GM21390 (cell line): Measurements from ENCODE around the gene PRKCSH.
"Not testable (repeated sequence)": the region's sequence is repeated elsewhere in the genome, so short reads cannot be mapped to it uniquely, and the experiment has no call there.

ENCODE experiments used
- ATAC-seq: cut with Tn5 transposase; IDR thresholded peaks from one replicate; pipeline ENCODE4 v1.9.1; 2021; ENCODE audit not compliant: unreplicated experiment

Gene PRKCSH

DNA sequence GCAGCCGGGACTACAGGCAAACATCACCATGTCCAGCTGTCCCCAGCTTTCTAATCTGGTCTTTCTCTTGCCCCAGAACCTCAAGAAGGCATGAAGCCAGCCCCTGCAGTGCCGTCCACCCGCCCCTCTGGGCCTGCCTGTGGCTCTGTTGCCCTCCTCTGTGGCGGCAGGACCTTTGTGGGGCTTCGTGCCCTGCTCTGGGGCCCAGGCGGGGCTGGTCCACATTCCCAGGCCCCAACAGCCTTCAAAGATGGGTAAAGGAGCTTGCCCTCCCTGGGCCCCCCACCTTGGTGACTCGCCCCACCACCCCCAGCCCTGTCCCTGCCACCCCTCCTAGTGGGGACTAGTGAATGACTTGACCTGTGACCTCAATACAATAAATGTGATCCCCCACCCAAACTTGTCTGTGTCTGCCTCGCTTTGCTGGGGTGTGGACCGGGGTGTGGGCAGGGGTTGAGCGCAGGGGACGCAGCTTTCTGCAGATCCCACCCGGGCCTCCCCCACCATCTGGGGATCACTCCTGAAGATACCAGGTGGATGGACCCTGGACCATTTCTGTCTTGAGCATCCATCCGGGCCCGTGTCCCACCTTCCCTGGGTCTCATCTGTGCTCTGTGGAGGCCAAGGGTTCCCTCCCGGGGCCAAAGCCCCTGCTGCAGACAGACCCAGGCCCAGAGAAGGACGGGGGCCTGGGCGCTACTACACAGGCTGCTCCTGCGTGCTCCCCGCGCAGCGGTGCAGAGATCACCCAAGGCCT lies 15.3 kb downstream of the PRKCSH start:
- ATAC-seq = no peak

DNA sequence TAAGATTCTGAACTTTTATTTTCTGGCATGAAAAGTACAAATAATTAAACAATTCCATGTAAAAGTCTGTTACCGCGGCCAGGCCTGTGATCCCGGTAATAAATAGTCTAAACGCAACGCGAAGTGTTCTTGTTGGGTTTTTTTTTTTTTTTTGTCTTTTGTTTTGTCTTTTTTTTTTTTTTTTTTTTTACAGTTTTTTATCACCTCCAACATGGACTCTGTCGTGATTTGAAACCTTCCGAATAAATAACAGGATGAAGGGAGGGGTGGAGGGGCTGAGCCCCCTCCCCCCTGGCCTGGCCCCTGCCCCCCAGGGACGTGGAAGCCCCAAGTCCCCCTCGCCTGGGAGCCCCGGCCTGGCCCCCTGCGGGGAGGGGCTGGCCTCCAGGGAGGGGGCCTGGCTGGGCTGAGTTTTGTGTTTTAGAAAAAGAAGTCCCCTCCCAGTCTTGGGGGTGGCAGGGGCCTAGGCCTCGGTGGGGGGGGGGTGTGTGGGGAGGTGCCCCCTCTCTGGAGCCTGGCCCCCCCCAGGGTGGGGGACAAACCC lies 16.0 kb downstream of the PRKCSH start:
- no peak for ATAC-seq

DNA sequence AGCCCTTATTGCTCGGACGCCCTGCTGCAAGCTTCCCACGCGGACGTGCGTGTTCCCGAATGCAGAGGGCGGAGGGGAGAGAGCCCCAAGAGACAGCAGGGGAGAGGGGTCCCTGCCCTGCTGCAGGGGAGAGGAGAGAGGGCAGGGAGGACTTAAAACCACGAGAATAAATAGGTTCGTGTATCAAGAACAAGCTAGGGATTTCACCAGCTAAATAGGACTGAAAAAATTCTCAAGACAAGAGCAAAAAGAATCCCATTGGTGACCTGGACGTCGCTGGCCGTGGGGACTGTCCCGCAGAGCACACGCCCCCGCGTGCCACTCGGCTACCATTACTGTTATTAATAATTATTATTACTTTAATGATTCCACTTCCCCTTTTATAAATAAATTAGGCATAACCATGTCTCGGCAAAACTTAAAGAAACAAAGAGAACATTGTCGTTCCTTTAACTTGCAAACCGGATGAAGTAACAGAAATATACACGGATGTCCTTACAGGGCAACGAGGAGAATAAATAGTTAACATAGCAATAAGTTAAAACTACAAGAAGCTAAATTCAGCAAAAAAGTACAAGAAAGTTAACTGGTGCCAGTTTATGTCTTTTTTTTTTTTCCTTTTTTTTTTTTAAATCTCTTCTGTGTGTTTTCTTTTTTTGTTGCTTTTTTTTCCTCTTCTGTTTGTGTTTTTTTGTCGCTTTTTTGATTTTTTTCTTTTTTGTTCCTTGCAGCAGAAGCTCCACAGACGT lies 16.6 kb downstream of the PRKCSH start:
- no peak for ATAC-seq

DNA sequence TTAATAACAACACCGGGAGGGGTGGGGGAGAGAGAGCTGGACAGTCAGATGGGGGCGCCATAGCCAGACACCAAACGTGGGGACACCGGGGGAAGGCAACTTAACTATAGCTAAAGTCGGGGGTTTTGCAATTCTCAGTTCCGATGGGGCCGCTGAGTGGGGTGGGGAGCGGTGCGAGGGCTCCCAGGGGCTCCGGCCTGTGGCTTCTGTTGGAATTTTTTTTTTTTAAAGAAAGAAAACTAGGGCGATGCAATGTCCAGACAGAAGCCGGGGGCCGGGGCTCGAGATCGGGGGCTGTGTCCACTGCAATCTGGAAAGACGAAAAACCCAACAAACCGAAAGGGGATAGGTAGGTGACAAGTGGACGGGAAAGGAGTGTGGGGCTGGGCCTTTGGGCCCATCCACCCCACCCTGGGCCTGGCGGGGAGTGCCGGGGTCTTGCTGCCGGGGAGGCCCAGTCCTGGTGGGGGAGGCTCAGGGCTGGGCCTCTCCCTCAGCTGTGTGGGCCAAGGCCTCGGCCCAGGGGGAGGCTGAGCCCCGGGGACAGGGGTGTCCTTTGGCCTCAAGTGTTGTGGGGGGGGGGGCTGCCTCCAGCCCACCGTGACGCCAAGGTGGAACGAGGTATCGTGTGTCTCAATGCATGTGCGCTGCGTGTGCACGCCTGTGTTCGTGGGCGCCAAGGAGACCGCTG lies 17.3 kb downstream of the PRKCSH start:
- no peak for ATAC-seq

DNA sequence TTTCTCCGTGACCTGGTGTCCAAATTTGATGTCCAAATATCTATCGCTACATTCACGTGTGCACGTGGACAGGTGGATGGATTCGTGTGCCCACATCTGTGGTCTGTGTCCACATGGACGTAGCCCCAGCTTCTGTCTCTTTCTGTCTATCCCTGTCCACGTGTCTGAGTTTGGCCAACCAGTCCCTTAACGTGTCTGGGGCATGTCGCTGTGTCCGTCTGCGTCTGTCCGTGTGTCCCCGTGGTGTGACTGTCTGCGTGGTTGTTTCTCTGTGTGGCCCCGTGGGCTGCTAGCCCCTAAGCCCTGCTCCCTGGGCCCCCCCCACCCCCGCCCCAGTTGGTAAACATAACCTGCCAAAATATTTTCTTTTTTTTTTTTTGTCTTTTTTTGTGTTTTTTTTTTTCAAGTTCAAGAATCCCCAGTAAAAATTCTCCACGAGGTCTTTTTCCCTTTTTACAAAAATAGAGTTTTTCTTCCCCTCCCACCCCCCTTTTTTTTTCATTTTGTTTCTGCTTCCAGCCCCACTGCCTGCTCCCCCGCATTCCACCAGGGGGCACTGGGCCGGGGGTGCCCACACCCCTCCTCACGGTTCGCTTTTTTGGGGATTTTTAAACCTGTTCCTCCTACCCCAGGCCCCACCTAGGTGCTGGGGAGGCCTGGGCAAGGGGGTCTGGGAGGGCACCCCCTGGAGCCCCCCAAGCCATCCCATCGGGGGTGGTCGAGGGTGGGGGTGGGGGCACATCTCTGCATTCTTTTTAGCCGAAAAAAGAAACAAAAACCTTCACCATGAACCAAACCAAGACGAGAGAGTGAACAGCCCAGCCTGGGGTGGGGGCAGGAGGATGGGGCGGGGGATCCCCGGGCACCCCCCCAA lies 18.3 kb downstream of the PRKCSH start:
- no peak for ATAC-seq

DNA sequence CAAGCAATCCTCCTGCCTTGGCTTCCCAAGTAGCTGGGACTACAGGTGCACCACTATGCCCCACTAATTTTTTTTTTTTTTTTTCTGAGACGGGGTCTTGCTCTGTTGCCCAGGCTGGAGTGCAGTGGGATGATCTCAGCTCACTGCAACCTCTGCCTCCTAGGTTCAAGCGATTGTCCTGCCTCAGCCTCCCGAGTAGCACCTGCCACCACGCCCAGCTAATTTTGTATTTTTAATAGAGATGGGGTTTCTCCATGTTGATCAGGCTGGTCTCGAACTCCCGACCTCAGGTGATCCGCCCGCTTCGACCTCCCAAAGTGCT lies 19.8 kb downstream of the PRKCSH start:
- not testable (repeated sequence) for ATAC-seq

DNA sequence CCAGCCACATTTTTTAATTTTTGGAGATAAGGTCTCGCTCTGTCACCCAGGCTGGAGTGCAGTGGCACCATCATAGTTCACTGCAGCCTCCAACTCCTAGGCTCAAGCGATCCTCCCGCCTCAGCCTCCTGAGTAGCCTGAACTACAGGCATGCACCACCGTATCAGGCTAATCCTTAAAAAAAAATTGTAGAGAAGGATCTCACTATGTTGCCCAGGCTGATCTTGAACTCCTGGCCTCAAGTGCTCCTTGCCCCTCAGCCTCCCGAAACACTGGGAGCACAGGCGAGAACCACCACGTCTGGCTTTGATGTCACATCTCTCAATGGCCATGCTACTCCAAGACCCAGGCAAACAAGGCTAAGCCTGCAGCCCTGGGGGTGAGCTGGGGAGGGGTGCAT lies 21.2 kb downstream of the PRKCSH start:
- ATAC-seq = no peak

DNA sequence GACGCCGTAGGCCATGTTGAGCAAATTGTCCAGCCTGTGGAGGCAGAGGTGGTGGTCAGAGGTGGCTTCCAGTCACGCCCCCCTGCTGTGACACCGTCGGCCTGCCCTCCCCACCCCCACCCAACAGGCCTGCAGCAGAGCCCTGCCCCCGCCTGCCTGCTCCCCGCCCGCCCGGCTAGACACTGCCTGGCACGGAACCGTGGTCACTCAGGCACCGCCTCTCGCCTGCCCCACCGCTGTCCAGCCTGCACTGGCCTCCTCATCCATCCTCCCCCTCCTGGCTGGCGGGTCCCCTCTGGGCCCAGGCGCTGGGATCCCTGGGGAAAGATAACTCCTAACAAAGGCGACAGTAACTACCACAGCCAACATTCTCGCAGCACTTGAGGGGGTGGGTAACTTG lies 21.7 kb downstream of the PRKCSH start:
- no peak for ATAC-seq

DNA sequence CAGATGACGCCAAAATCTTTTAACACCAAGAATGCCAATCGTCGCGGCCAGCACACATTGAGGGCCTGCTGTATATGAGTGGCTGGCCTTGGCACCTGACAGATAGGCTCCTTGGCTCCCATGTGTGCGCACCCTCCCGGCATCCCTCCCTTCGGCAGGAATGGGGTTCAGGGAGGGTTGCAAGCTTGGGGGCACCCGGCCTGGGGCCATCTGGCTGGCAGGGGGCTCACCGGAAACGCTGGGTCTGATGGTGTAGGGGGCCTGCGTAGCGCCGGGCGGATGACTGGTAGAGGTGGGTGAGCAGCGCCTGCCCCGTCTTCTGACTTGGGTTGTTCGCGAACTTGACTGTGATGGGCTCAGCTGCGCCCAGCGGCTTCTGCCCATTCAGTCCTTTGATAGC lies 22.4 kb downstream of the PRKCSH start:
- ATAC-seq = no peak

DNA sequence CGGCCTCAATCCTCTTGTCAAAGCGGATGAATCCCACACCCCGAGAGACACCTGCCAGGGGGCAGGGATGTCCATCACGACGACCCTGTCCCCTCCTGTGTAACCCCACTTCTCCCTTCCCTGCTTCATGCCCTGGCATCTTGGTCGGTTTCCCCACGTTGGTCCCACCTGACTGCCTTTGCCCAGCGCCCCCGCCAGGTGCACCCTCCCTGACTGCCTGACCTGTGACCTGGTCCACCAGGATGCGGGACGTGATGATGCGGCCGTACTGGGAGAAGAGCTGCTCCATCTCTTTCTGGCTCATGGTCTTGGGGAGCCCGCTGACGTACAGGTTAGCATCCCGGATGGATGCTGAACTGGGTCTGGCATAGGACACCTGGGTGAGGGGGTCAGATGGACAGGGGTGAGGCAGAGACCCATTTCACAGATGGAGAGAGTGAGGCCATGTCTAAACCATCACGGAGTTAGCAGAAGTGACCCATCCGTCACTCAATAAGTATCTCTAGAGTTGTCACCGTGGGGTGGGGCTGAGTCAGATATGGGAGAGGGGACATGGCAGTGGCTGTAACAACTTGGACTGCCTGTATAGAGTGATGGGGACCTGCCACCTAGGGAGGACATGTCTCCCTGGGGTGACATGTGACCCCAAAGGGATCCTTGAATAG lies 22.9 kb downstream of the PRKCSH start:
- no peak for ATAC-seq

DNA sequence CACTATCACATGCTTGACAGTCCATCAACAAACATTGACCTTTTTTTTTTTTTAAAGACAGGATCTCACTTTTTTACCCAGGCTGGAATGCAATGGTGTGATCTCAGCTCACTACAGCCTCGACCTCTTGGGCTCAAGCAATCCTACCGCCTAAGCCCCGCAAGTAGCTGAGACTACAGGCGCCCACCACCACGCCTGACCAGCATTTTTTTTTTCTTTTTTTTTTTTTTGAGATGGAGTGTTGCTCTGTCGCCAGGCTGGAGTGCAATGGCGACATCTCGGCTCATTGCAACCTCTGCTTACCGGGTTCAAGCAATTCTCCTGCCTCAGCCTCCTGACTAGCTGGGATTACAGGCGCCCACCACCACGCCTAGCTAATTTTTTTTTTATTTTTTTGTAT lies 23.5 kb downstream of the PRKCSH start:
- not testable (repeated sequence) for ATAC-seq

DNA sequence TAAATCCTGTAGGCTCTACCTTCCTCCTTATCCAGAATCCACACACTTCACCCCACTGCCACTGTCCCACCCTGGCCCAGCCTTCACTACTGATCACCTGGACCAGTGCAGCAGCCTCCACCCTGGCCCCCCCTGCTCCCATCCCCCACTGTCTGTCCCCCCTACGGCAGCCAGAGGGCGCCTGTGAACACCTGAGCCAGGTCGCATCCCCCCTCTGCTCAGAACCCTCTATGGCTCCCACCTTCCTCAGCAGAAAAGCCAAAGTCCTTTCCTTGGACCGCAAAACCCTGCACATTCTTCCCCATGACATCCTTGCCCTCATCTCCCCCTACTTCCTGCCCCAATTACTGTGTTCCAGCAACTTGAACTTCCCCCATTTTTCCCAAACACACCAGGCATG lies 24.8 kb downstream of the PRKCSH start:
- ATAC-seq = no peak

DNA sequence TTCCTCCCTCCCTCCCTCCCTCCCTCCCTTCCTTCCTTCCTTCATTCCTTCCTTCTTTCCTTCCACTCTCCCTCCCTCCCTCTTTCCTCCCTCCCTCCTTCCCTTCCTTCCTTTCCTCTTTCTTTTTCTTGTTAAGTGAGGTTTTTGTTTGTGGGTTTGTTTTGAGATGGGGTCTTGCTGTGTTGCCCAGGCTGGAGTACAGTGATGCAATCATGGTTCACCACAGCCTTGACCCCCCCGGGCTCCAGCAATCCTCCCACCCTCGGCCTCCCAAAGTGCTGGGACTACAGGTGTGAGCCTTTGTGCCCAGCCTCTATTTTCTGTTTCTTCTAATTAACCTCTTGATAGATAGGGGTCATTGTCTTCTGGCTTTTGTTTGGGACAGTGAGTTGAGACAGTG lies 26.0 kb downstream of the PRKCSH start:
- no peak for ATAC-seq

DNA sequence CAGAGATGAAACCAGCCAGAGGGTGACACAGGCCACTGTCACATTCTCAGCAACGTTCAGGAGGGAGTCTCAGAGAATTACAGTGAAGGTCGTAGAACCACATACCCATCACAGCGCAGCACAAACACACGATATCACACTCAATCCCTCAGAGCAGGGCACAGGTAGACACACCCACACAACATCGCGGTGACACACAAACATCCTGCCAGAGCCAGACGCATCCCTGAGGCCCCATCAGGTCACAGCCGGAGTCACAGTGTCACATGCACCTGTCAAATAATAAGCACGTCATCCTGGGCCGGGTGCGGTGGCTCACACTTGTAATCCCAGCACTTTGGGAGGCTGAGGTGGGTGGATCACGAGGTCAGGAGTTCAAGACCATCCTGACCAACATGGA lies 28.0 kb downstream of the PRKCSH start:
- ATAC-seq = no peak

DNA sequence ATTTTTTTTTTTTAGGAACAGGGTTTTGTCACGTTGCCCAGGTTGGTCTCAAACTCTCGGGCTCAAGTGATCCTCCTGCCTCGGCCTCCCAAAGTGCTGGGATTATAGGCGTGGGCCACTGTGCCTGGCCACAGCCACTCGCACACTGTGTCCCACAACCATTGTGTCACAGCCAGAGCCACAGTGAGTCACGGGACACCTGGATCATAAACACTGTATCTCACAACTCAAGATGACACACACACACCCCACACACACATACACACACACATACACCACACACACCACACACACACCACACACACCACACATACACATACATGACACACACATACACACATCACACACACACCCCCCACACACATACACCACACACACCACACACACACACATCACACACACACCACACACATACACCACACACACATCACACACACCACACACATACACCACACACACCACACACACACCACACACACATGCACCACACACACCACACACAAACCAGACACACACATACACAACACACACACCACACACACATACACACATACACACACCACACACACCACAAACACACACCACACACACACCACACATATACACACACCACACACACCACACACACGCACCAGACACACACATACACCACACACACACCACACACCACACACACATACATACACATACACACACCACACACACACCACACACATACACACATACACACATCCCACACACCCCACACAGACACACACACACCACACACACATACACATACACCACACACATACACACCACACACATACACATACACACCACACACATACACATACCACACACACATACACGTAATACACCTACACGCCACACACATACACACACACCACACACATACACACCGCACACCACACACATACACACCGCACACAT lies 29.2 kb downstream of the PRKCSH start:
- no peak for ATAC-seq

DNA sequence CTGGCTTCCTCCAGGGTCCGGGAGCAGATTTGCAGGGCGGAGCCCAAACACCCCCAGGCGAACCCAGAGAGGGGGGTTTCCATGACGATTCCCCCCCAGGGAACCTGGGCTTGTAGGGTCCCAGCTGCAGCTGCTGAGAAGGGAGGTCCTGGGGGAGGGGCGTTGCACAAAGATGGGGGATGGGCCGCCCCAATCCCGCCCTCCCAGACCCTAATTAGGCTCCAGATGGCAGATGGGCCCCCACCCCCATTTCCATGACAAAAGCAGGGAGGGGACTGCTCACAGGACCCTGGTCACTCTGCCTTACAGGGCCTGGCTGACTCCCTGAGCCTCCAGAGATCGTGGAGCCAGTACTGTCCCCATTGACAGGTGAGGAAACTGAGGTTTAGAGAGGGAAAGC lies 30.2 kb downstream of the PRKCSH start:
- ATAC-seq = no peak

DNA sequence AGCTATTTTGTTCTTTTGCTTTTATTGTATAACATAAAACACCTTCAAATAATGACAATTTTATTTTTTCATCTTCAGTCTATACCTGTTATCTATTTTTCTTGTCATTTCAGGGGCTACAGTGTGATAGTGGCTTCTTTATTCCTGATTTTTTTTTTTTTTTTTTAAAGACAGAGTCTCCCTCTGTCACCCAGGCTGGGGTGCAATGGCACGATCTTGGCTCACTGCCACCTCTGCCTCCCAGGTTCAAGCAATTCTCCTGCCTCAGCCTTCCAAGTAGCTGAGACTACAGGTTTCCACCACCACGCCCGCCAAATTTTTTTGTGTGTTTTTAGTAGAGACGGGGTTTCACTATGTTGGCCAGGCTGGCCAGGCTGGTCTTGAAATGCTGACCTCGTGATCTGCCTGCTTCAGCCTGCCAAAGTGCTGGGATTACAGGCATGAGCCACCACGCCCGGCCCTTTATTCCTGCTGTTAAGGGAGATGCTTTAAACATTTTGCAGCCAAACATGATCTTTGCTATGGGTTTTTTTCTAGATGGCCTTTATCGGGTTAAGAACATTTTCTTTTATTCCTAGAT lies 32.9 kb downstream of the PRKCSH start:
- not testable (repeated sequence) for ATAC-seq

DNA sequence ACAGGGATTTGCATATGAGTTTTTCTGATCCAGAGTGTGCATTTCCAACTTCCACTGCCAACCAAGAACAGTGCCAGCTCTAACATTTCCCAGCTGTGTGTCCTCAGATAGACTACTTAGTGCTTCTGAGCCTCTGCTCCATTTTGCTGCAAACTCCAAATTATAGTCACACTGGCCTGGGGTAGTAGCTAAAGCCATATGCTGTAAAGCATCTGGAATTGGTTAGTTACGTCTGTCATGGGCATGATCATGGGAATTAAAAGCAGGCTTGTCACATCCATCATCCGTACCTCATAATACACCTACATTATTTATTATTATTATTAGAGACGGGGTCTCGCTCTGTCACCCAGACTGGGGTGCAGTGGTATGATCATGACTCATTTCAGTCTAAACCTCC lies 38.3 kb downstream of the PRKCSH start:
- ATAC-seq = no peak

DNA sequence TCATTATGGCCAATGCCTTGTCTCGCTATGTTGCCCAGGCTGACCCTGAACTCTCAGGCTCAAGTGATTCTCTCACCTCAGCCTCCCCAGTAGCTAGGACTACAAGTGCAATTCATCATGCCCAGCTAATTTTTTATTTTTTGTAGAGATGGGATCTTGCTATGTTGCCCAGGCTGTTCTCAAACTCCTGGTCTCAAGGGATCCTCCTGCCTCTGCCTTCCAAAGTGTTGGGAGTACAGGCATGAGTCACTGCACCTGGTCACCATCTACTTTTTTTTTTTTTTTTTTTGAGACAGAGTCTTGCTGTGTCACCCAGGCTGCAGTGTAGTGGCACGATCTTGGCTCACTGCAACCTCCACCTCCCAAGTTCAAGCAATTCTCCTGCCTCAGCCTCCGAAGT lies 39.9 kb downstream of the PRKCSH start:
- ATAC-seq = not testable (repeated sequence)
